Measurements from ENCODE around the gene AAK1.
"Not testable (repeated sequence)": the region's sequence is repeated elsewhere in the genome, so short reads cannot be mapped to it uniquely, and the experiment has no call there.

Gene AAK1

GRCh38 chr2:69477627-69478026 lies 165.9 kb downstream of the AAK1 start:
- DNase-seq: no peak

GRCh38 chr2:69474688-69475087 lies 168.9 kb downstream of the AAK1 start:
- no peak for DNase-seq

- DNase-seq: no peak
Measured at GRCh38 chr2:69471793-69472192, 171.7 kb downstream of the AAK1 start.

- DNase-seq: no peak
Measured at GRCh38 chr2:69470911-69471310, 172.6 kb downstream of the AAK1 start.

GRCh38 chr2:69469784-69470183 lies 173.8 kb downstream of the AAK1 start:
- DNase-seq: no peak

GRCh38 chr2:69469375-69469774 lies 174.2 kb downstream of the AAK1 start:
- no peak for DNase-seq

GRCh38 chr2:69466728-69467127 lies 176.8 kb downstream of the AAK1 start:
- DNase-seq: no peak

GRCh38 chr2:69465513-69466456 lies 177.8 kb downstream of the AAK1 start:
- DNase-seq: no peak

GRCh38 chr2:69464575-69464974 lies 179.0 kb downstream of the AAK1 start:
- DNase-seq: no peak

- no peak for DNase-seq
Measured at GRCh38 chr2:69462780-69463179, 180.8 kb downstream of the AAK1 start.

GRCh38 chr2:69461404-69461803 lies 182.1 kb downstream of the AAK1 start:
- DNase-seq: no peak

GRCh38 chr2:69459936-69460335 lies 183.6 kb downstream of the AAK1 start:
- DNase-seq: no peak

- no peak for DNase-seq
Measured at GRCh38 chr2:69456950-69457445, 186.5 kb downstream of the AAK1 start.

- DNase-seq: no peak
Measured at GRCh38 chr2:69456154-69456553, 187.4 kb downstream of the AAK1 start.

GRCh38 chr2:69454976-69455375 lies 188.6 kb downstream of the AAK1 start:
- no peak for DNase-seq

- no peak for DNase-seq
Measured at GRCh38 chr2:69453475-69454129, 189.9 kb downstream of the AAK1 start.

- DNase-seq: no peak
Measured at GRCh38 chr2:69452687-69453086, 190.9 kb downstream of the AAK1 start.

- DNase-seq: no peak
Measured at GRCh38 chr2:69450735-69451416, 192.7 kb downstream of the AAK1 start.

GRCh38 chr2:69449906-69450305 lies 193.6 kb downstream of the AAK1 start:
- DNase-seq: no peak

- not testable (repeated sequence) for DNase-seq
Measured at GRCh38 chr2:69443673-69444072, 199.9 kb downstream of the AAK1 start.

GRCh38 chr2:69439499-69439898 lies 204.0 kb downstream of the AAK1 start:
- not testable (repeated sequence) for DNase-seq

GRCh38 chr2:69438580-69438979 lies 205.0 kb downstream of the AAK1 start:
- no peak for DNase-seq

GRCh38 chr2:69437751-69438154 lies 205.8 kb downstream of the AAK1 start:
- DNase-seq: peak in 1 of 2 experiments; percentile 33

All from NCI-H2081 (cell line).